ENCODE data around the gene CDYL2.

- TF ChIP-seq MYC (IDR thresholded peaks at IDR 0.05; ENCODE audit: low read depth, low read length) (no peak), JUN (IDR thresholded peaks at IDR 0.05; ENCODE audit: borderline replicate concordance, insufficient read depth, insufficient read length, low read depth) (no peak), EZH2 (IDR thresholded peaks at IDR 0.05; ENCODE audit: borderline replicate concordance, low read depth, low read length, severe bottlenecking) (no peak), POLR2A (IDR thresholded peaks at IDR 0.05; ENCODE audit: low read depth, low read length) (no peak), POLR2AphosphoS5 (IDR thresholded peaks at IDR 0.05; ENCODE audit: insufficient read depth, low read depth, low read length) (no peak)
- TF ChIP-seq, protein P1, sequence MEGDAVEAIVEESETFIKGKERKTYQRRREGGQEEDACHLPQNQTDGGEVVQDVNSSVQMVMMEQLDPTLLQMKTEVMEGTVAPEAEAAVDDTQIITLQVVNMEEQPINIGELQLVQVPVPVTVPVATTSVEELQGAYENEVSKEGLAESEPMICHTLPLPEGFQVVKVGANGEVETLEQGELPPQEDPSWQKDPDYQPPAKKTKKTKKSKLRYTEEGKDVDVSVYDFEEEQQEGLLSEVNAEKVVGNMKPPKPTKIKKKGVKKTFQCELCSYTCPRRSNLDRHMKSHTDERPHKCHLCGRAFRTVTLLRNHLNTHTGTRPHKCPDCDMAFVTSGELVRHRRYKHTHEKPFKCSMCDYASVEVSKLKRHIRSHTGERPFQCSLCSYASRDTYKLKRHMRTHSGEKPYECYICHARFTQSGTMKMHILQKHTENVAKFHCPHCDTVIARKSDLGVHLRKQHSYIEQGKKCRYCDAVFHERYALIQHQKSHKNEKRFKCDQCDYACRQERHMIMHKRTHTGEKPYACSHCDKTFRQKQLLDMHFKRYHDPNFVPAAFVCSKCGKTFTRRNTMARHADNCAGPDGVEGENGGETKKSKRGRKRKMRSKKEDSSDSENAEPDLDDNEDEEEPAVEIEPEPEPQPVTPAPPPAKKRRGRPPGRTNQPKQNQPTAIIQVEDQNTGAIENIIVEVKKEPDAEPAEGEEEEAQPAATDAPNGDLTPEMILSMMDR (IDR thresholded peaks at IDR 0.05; ENCODE audit: extremely low read depth in 1 of 2, insufficient read depth in 1 of 2, low read depth in 1 of 2, low read length in 2 of 2): no peak
- TF ChIP-seq, protein P2, sequence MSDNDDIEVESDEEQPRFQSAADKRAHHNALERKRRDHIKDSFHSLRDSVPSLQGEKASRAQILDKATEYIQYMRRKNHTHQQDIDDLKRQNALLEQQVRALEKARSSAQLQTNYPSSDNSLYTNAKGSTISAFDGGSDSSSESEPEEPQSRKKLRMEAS (IDR thresholded peaks at IDR 0.05; ENCODE audit: insufficient read depth, insufficient read length): no peak
Measured at GRCh38 chr16:80559369-80559768, 245.0 kb downstream of the CDYL2 start.
